Spleen (tissue), 7 donors: Measurements from ENCODE around the gene TRMT1.

Experiments
- CTCF ChIP-seq, 11 experiments: fragments of 200-600 bp in 7 of 11; fragments of 450-650 bp in 4 of 11; sonication (generic) in 4 of 11; IDR thresholded peaks in 8 of 11; conservative IDR thresholded peaks in 3 of 11; 1 replicate in 7 of 11; 2 replicates in 4 of 11; pipeline versions ENCODE4 v1.4.0 to v1.8.0; 2016 to 2021; ENCODE audit warnings: antibody characterized with exemption in 11 of 11, inconsistent platforms in 4 of 11, mild to moderate bottlenecking in 1 of 11
- POLR2A ChIP-seq, 3 donors: fragments of 450-650 bp; IDR thresholded peaks; one replicate each; pipeline ENCODE4 v1.5.1; 2017; ENCODE audit warnings: antibody characterized with exemption in 3 of 3, mild to moderate bottlenecking in 1 of 3
- POLR2AphosphoS5 ChIP-seq, 3 donors: sonication (generic); formaldehyde crosslinking; IDR thresholded peaks; one replicate each; pipeline ENCODE4 v1.5.1; 2017; ENCODE audit warnings: antibody characterized with exemption in 3 of 3
- donor health status: DM: no; HTN: no; CAD: no; lungs with moderate emphysema.
- donor health status: DM: no; HTN: no; CAD: no.
- donor health status: DM: no; HTN: no; CAD: no.

GRCh38 chr19:13094106-13094504, 22.4 kb downstream of the TRMT1 start:
- peak in 6 of 11 experiments; percentile 1 to 66 (median 40) for TF ChIP-seq CTCF (IDR thresholded peaks at IDR 0.05 in 8 of 11, conservative IDR thresholded peaks at IDR 0.05 in 3 of 11)
- no peak for TF ChIP-seq POLR2A (IDR thresholded peaks at IDR 0.05)
- TF ChIP-seq POLR2AphosphoS5 (IDR thresholded peaks at IDR 0.05): no peak
